ENCODE results near the gene IER3.

GRCh38 chr6:30742316-30743098 is 1.8 kb downstream of the IER3 start, which contains the start of gene FLOT1:
- TF ChIP-seq CTCF (IDR thresholded peaks at IDR 0.05; ENCODE audit: low read depth, low read length, missing input control) (no peak), REST (IDR thresholded peaks at IDR 0.05) (peak; percentile 62), ZBTB33 (IDR thresholded peaks at IDR 0.05) (no peak), RAD21 (IDR thresholded peaks at IDR 0.05) (peak; percentile 42 to 57), ATF3 (IDR thresholded peaks at IDR 0.05) (no peak), JUND (IDR thresholded peaks at IDR 0.05) (peak; percentile 24 to 61), YY1 (IDR thresholded peaks at IDR 0.05) (peak; percentile 57)
- TF ChIP-seq, protein P1, sequence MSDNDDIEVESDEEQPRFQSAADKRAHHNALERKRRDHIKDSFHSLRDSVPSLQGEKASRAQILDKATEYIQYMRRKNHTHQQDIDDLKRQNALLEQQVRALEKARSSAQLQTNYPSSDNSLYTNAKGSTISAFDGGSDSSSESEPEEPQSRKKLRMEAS (IDR thresholded peaks at IDR 0.05): peak; percentile 71

Data from liver (tissue), 3 donors.